ENCODE results near the gene PARVA.

DNA sequence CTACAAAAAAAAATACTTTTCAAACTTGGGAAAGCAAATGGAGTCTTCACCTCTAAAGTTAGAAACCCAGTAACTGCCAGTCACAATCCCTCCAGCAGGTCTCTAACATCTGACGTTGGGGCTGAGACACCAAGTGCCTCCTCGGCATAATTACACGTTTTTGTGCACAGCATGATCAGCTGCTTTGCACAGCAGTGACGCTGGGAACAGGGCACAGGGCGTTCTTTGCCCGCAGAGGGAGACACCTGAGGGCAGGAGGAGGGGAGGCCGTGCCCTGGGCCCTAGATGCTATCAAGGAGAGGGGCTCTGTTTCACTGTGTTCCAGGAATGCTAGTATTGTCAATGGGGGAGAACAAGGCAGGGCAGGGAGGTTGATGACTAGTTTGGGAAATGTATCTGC, 120.1 kb downstream of the PARVA start:
- TF ChIP-seq SP1 (IDR thresholded peaks at IDR 0.05; ENCODE audit: low read depth, low read length) (no peak), TBP (IDR thresholded peaks at IDR 0.05; ENCODE audit: low read depth, low read length) (no peak), CREB1 (IDR thresholded peaks at IDR 0.05) (no peak), POLR2AphosphoS5 (IDR thresholded peaks at IDR 0.05; ENCODE audit: low read depth, low read length) (peak; percentile 41), PHF8 (conservative IDR thresholded peaks at IDR 0.05; ENCODE audit: low read depth, low read length) (no peak), GABPA (IDR thresholded peaks at IDR 0.05; ENCODE audit: borderline replicate concordance, insufficient read depth, low read length) (no peak), EP300 (IDR thresholded peaks at IDR 0.05; ENCODE audit: borderline replicate concordance in 1 of 2, low read depth in 2 of 2, low read length in 2 of 2) (no peak), CBX8 (IDR thresholded peaks at IDR 0.05; ENCODE audit: borderline replicate concordance, low read depth, low read length) (no peak), RAD21 (IDR thresholded peaks at IDR 0.05 in 1 of 2, conservative IDR thresholded peaks at IDR 0.05 in 1 of 2; ENCODE audit: low read depth in 2 of 2, low read length in 2 of 2) (no peak), MAFK (IDR thresholded peaks at IDR 0.05; ENCODE audit: low read depth, low read length) (no peak)
- TF ChIP-seq, protein P1, sequence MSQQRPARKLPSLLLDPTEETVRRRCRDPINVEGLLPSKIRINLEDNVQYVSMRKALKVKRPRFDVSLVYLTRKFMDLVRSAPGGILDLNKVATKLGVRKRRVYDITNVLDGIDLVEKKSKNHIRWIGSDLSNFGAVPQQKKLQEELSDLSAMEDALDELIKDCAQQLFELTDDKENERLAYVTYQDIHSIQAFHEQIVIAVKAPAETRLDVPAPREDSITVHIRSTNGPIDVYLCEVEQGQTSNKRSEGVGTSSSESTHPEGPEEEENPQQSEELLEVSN (IDR thresholded peaks at IDR 0.05): no peak
- TF ChIP-seq, protein P2, sequence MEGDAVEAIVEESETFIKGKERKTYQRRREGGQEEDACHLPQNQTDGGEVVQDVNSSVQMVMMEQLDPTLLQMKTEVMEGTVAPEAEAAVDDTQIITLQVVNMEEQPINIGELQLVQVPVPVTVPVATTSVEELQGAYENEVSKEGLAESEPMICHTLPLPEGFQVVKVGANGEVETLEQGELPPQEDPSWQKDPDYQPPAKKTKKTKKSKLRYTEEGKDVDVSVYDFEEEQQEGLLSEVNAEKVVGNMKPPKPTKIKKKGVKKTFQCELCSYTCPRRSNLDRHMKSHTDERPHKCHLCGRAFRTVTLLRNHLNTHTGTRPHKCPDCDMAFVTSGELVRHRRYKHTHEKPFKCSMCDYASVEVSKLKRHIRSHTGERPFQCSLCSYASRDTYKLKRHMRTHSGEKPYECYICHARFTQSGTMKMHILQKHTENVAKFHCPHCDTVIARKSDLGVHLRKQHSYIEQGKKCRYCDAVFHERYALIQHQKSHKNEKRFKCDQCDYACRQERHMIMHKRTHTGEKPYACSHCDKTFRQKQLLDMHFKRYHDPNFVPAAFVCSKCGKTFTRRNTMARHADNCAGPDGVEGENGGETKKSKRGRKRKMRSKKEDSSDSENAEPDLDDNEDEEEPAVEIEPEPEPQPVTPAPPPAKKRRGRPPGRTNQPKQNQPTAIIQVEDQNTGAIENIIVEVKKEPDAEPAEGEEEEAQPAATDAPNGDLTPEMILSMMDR (IDR thresholded peaks at IDR 0.05; ENCODE audit: control extremely low read depth in 1 of 3, insufficient read depth in 1 of 3, low read depth in 1 of 3, low read length in 3 of 3): no peak
- TF ChIP-seq, protein P3, sequence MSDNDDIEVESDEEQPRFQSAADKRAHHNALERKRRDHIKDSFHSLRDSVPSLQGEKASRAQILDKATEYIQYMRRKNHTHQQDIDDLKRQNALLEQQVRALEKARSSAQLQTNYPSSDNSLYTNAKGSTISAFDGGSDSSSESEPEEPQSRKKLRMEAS (IDR thresholded peaks at IDR 0.05): no peak

Data from H1 (cell line).